Measurements from ENCODE around the gene PAK1.
A peak's percentile ranks its signal among the peaks of the same experiment; 100 is the strongest.

PAK1 gene

GRCh38 chr11:77473801-77474683 lies at the start of gene PAK1:
Gene PAK1 (minus strand): TSS chr11:77474094. CDS start chr11:77392520, 81,574 bp downstream.
- no peak for TF ChIP-seq ZFX (IDR thresholded peaks at IDR 0.05; ENCODE audit: borderline replicate concordance)
- TF ChIP-seq CTCF (IDR thresholded peaks at IDR 0.05) = peak; percentile 48
- H3K27ac ChIP-seq = peak within 1 kb of the TSS; percentile 62

- H3K27ac ChIP-seq = no peak overlapping the region
- TF ChIP-seq CTCF (IDR thresholded peaks at IDR 0.05) (no peak), ZFX (IDR thresholded peaks at IDR 0.05; ENCODE audit: borderline replicate concordance) (no peak)
Measured at GRCh38 chr11:77522215-77522614, 48.3 kb upstream of the PAK1 start.

DNA sequence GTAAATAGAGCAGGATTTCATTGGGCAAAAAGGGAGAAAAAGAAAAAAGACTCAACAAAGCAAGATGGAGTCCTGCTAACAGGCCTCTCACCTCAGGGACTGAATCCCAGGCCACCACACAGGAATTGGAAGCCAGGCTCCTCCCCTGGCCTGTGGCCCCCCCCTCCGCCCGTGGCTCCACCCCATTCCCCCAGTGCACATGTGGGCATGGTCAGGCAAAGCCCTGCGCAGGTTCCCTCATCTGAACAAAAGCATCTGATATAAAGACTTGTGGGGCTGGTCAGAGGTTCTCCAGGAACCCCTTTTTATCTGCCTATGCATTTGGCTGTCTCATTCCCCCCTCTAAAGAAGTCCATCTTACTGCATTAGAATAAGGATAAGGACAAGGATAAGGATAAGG lies 46.0 kb upstream of the PAK1 start:
- TF ChIP-seq ZFX (IDR thresholded peaks at IDR 0.05; ENCODE audit: borderline replicate concordance) = no peak
- TF ChIP-seq CTCF (IDR thresholded peaks at IDR 0.05) = no peak
- no peak overlapping the region for H3K27ac ChIP-seq

GRCh38 chr11:77518471-77518870 lies 44.6 kb upstream of the PAK1 start:
- H3K27ac ChIP-seq = no peak overlapping the region
- TF ChIP-seq CTCF (IDR thresholded peaks at IDR 0.05) (no peak), ZFX (IDR thresholded peaks at IDR 0.05; ENCODE audit: borderline replicate concordance) (no peak)

GRCh38 chr11:77517753-77518152 lies 43.9 kb upstream of the PAK1 start:
- TF ChIP-seq ZFX (IDR thresholded peaks at IDR 0.05; ENCODE audit: borderline replicate concordance) (no peak), CTCF (IDR thresholded peaks at IDR 0.05) (no peak)
- H3K27ac ChIP-seq = no peak overlapping the region

DNA sequence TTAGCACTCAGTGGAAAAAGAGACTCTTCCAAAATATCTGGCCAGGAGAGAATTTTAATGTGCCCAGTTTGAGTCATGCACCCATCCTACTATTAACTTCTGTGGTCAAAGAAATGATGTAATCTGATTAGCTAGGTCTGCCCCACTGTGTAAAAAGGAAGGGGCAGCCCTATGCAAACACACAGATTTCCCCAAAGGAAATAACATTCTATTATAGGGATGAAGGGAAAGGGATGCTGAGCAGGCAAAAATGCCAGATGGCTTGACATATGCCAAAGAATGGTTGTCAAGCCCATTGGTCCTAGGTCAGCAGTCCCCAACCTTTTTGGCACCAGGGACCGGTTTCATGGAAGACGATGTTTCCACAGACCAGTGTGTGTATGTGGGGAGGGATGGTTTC lies 43.3 kb upstream of the PAK1 start:
- no peak overlapping the region for H3K27ac ChIP-seq

More for the DNA sequence above, 43.3 kb upstream of the PAK1 start:
- TF ChIP-seq ZFX (IDR thresholded peaks at IDR 0.05; ENCODE audit: borderline replicate concordance) (no peak), CTCF (IDR thresholded peaks at IDR 0.05) (no peak)
